CD4-positive, alpha-beta T cell treated with Interleukin-2 at 100 ng/mL for 4 hours (primary cell): ENCODE data around the gene EIF5A.

ENCODE experiments used
- DNase-seq: peaks from one replicate; pipeline ENCODE4 v3.0.0-alpha.2; 2020; ENCODE audit warnings: low spot score

EIF5A gene

GRCh38 chr17:7313890-7314718, 6.7 kb downstream of the EIF5A start:
- no peak for DNase-seq

- DNase-seq = peak; percentile 92
Observed at GRCh38 chr17:7314719-7315569, 7.5 kb downstream of the EIF5A start, which contains the start of gene GPS2. Gene GPS2 (minus strand): TSS chr17:7315360. CDS start chr17:7315052, 308 bp downstream.

GRCh38 chr17:7315570-7316235, 8.3 kb downstream of the EIF5A start:
- DNase-seq = no peak

- no peak for DNase-seq
Observed at GRCh38 chr17:7317161-7317803, 9.9 kb downstream of the EIF5A start.

- no peak for DNase-seq
Observed at GRCh38 chr17:7318121-7318860, 10.9 kb downstream of the EIF5A start.

- no peak for DNase-seq
Observed at GRCh38 chr17:7321466-7321865, 14.0 kb downstream of the EIF5A start.

GRCh38 chr17:7322520-7323194, 15.2 kb downstream of the EIF5A start:
- no peak for DNase-seq

- DNase-seq = peak; percentile 68
Observed at GRCh38 chr17:7323731-7324437, 16.5 kb downstream of the EIF5A start.

- DNase-seq = no peak
Observed at GRCh38 chr17:7324438-7324779, 17.0 kb downstream of the EIF5A start.

- no peak for DNase-seq
Observed at GRCh38 chr17:7325031-7325528, 17.7 kb downstream of the EIF5A start.

GRCh38 chr17:7326186-7326585, 18.8 kb downstream of the EIF5A start:
- no peak for DNase-seq

- DNase-seq = no peak
Observed at GRCh38 chr17:7327056-7327455, 19.6 kb downstream of the EIF5A start.

GRCh38 chr17:7327501-7327900, 20.1 kb downstream of the EIF5A start:
- DNase-seq = no peak

- no peak for DNase-seq
Observed at GRCh38 chr17:7328009-7328408, 20.6 kb downstream of the EIF5A start.

- peak; percentile 20 for DNase-seq
Observed at GRCh38 chr17:7328840-7329373, 21.5 kb downstream of the EIF5A start, which contains the start of gene NEURL4. Gene NEURL4 (minus strand): TSS chr17:7329335. CDS start chr17:7329312, 23 bp downstream.

- DNase-seq = peak; percentile 98
Observed at GRCh38 chr17:7329374-7329996, 22.1 kb downstream of the EIF5A start.

GRCh38 chr17:7329997-7330637, 22.7 kb downstream of the EIF5A start:
- DNase-seq = peak; percentile 79

- DNase-seq = no peak
Observed at GRCh38 chr17:7330638-7331015, 23.2 kb downstream of the EIF5A start.

- no peak for DNase-seq
Observed at GRCh38 chr17:7332111-7332510, 24.7 kb downstream of the EIF5A start.
